Effector CD4-positive, alpha-beta T cell (primary cell): ENCODE measurements around the gene LGALS7. TPM values are rescaled to one million over a fixed set of nuclear protein-coding genes. Genes with fewer than 3 reads are reported as not detected.
"Not testable (repeated sequence)": the region's sequence is repeated elsewhere in the genome, so short reads cannot be mapped to it uniquely, and the experiment has no call there.

Experiments
- DNase-seq: peaks from one replicate; pipeline ENCODE4 v3.0.0-alpha.2; 2020
- total RNA-seq: gene quantifications from one replicate; lab custom pipeline; 2026; lab: John Stamatoyannopoulos, UW

The LGALS7 gene
- not detected for total RNA-seq

GRCh38 chr19:38773469-38774177 is at the start of gene LGALS7:
TSS of gene LGALS7 (minus strand) at chr19:38773517. CDS start at chr19:38773492, 25 bp downstream.
- no peak for DNase-seq

- DNase-seq = not testable (repeated sequence)
These were observed 48.0 kb upstream of the LGALS7 start for GRCh38 chr19:38821230-38821825.

- no peak for DNase-seq
These were observed 46.1 kb upstream of the LGALS7 start for GRCh38 chr19:38819231-38819920.

GRCh38 chr19:38817081-38817480 is 43.8 kb upstream of the LGALS7 start:
- DNase-seq = no peak

GRCh38 chr19:38816131-38816750 is 42.9 kb upstream of the LGALS7 start:
- no peak for DNase-seq

- no peak for DNase-seq
These were observed 42.0 kb upstream of the LGALS7 start for GRCh38 chr19:38815059-38816001.

- DNase-seq = not testable (repeated sequence)
These were observed 40.6 kb upstream of the LGALS7 start for GRCh38 chr19:38813932-38814331.

- DNase-seq = no peak
These were observed 40.0 kb upstream of the LGALS7 start for GRCh38 chr19:38813323-38813722.

- DNase-seq = no peak
These were observed 39.6 kb upstream of the LGALS7 start, which contains the start of gene LGALS4 for GRCh38 chr19:38812841-38813320. TSS of gene LGALS4 (minus strand) at chr19:38812945. CDS start at chr19:38812886, 59 bp downstream.

GRCh38 chr19:38812009-38812840 is 38.9 kb upstream of the LGALS7 start:
- DNase-seq = no peak

GRCh38 chr19:38809592-38810252 is 36.4 kb upstream of the LGALS7 start:
- DNase-seq = no peak

GRCh38 chr19:38808741-38809140 is 35.4 kb upstream of the LGALS7 start:
- DNase-seq = no peak

GRCh38 chr19:38807374-38808098 is 34.2 kb upstream of the LGALS7 start:
- not testable (repeated sequence) for DNase-seq

GRCh38 chr19:38806371-38806770 is 33.1 kb upstream of the LGALS7 start:
- DNase-seq = no peak

- DNase-seq = no peak
These were observed 31.9 kb upstream of the LGALS7 start for GRCh38 chr19:38805180-38805579.

GRCh38 chr19:38803543-38803942 is 30.2 kb upstream of the LGALS7 start:
- DNase-seq = no peak

GRCh38 chr19:38801359-38802095 is 28.2 kb upstream of the LGALS7 start:
- DNase-seq = no peak

- DNase-seq = no peak
These were observed 27.4 kb upstream of the LGALS7 start for GRCh38 chr19:38800577-38801347.
